ENCODE measurements around the gene ENOX1. TPM values are rescaled to one million over a fixed set of nuclear protein-coding genes. Genes with fewer than 3 reads are reported as not detected.

The ENOX1 gene
- total RNA-seq, 2 experiments from 2014 or later = 0.09 TPM

DNA sequence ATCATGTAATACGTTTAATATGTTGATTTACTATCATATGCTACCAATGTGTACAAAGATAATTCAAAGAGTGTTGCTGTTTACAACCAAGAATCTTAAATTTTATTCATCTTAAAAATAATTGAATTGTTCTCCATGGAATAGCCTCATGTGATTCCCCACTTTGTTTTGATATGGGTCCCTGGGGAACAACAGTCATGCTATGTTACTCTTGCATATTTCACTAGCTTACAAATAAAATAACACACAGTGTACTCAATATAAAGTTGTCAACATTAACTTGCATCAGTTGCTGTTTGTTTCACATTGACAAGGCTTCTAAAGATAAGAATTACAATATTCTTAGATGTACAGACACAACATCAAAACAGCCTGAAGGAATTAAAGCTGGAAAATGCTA lies 2.3 kb downstream of the ENOX1 start:
- no peaks in the 10 kb centered on the region for H3K36me3 Mint-ChIP-seq (ENCODE audit: low read depth)
- peaks cover 4% of the 10 kb centered on the region for H3K4me1 Mint-ChIP-seq (ENCODE audit: low read depth)
- H3K27me3 Mint-ChIP-seq = peaks cover 49% of the 10 kb centered on the region
- no peak for DNase-seq
- POLR2A ChIA-PET = no interaction called here
- no peak for ATAC-seq
- CTCF ChIA-PET = no interaction called here
- no peaks in the 10 kb centered on the region for H3K9me3 Mint-ChIP-seq
- intact Hi-C loops (cut with micrococcal nuclease) = no loop called here
- TF ChIP-seq CTCF (IDR thresholded peaks at IDR 0.05) = no peak
- no peak overlapping the region for H3K27ac Mint-ChIP-seq
- no peak overlapping the region for H3K4me3 Mint-ChIP-seq

GRCh38 chr13:43783820-43784219 lies 3.0 kb downstream of the ENOX1 start:
- H3K4me3 Mint-ChIP-seq = no peak overlapping the region
- H3K27ac Mint-ChIP-seq = no peak overlapping the region
- H3K36me3 Mint-ChIP-seq (ENCODE audit: low read depth) = no peaks in the 10 kb centered on the region
- peaks cover 4% of the 10 kb centered on the region for H3K4me1 Mint-ChIP-seq (ENCODE audit: low read depth)
- ATAC-seq (no peak), DNase-seq (no peak)
- ChIA-PET CTCF (interaction anchor here (1.3 kb wide), 1 partner anchor 9 kb away, joined by 4 read pairs; no protein-coding TSS in a partner anchor), POLR2A (no interaction called here)
- intact Hi-C loops (cut with micrococcal nuclease) = no loop called here
- no peak for TF ChIP-seq CTCF (IDR thresholded peaks at IDR 0.05)
- H3K9me3 Mint-ChIP-seq = no peaks in the 10 kb centered on the region
- peaks cover 48% of the 10 kb centered on the region for H3K27me3 Mint-ChIP-seq

GRCh38 chr13:43782686-43783085 lies 4.1 kb downstream of the ENOX1 start:
- Mint-ChIP-seq H3K36me3 (ENCODE audit: low read depth) (no peaks in the 10 kb centered on the region), H3K9me3 (no peaks in the 10 kb centered on the region), H3K4me3 (no peak overlapping the region), H3K27me3 (peaks cover 44% of the 10 kb centered on the region), H3K27ac (no peak overlapping the region), H3K4me1 (ENCODE audit: low read depth) (peaks cover 4% of the 10 kb centered on the region)
- intact Hi-C loops (cut with micrococcal nuclease) = no loop called here
- CTCF ChIA-PET = interaction anchor here (1.3 kb wide), 1 partner anchor 10 kb away, joined by 4 read pairs; no protein-coding TSS in a partner anchor
- TF ChIP-seq CTCF (IDR thresholded peaks at IDR 0.05) = no peak
- DNase-seq = no peak
- no peak for ATAC-seq
- POLR2A ChIA-PET = no interaction called here

DNA sequence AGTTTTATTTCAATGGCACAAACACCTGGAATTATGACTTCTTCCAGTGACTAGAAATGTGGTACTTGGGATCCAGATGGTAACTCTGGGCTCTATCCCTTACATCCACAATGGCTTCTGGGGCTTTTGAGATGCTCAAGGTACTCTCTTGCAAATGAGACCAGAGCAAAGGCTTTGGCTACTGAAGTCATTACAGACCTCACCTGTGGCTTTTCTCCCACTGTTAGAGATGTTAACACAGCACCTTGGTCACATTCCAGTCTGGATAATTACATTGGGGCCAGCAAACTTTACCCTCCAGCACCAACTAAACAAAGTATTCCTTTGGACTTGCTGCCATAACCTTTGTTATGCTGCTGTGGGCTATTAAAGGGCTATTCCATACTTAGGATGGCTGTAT lies 6.1 kb downstream of the ENOX1 start:
- ATAC-seq = no peak
- H3K36me3 Mint-ChIP-seq (ENCODE audit: low read depth) = no peaks in the 10 kb centered on the region
- intact Hi-C loops (cut with micrococcal nuclease) = no loop called here
- H3K27me3 Mint-ChIP-seq = peaks cover 41% of the 10 kb centered on the region
- H3K9me3 Mint-ChIP-seq = no peaks in the 10 kb centered on the region
- POLR2A ChIA-PET = no interaction called here
- no peak for DNase-seq
- CTCF ChIA-PET = no interaction called here
- H3K27ac Mint-ChIP-seq = no peak overlapping the region
- peaks cover 2% of the 10 kb centered on the region for H3K4me1 Mint-ChIP-seq (ENCODE audit: low read depth)
- H3K4me3 Mint-ChIP-seq = no peak overlapping the region
- no peak for TF ChIP-seq CTCF (IDR thresholded peaks at IDR 0.05)

GRCh38 chr13:43776501-43777079 lies 10.2 kb downstream of the ENOX1 start:
- DNase-seq = no peak
- no peak for TF ChIP-seq CTCF (IDR thresholded peaks at IDR 0.05)
- CTCF ChIA-PET = no interaction called here
- no peak for ATAC-seq
- intact Hi-C loops (cut with micrococcal nuclease) = no loop called here
- Mint-ChIP-seq H3K4me1 (ENCODE audit: low read depth) (no peaks in the 10 kb centered on the region), H3K27ac (no peak overlapping the region), H3K27me3 (peaks cover 26% of the 10 kb centered on the region), H3K9me3 (no peaks in the 10 kb centered on the region), H3K36me3 (ENCODE audit: low read depth) (no peaks in the 10 kb centered on the region), H3K4me3 (no peak overlapping the region)
- POLR2A ChIA-PET = no interaction called here
